Central memory CD4-positive, alpha-beta T cell (primary cell): ENCODE measurements around the gene RAP1GAP.
"Not testable (repeated sequence)": the region's sequence is repeated elsewhere in the genome, so short reads cannot be mapped to it uniquely, and the experiment has no call there.

Source experiments
- DNase-seq: peaks from one replicate; pipeline ENCODE4 v3.0.0; 2022

Gene RAP1GAP

DNA sequence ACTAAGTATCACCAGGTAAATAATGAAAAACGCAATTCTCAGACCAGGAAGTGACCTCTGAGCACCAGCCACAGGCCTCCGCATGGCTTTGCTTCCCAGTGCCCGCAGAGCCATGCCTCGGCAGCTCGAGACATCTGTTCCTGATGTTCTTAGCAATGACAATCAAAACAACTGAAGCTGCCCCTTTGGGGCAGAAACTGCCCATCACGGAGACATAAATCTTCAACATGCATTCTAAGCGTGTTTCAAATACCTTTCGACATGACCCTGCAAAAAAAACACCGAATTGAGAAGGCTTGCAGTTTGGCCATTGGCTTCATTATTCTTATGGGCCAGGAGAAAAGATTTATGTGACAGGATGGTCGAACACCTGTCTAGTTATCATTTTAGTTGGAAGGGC is 5.8 kb upstream of the RAP1GAP start:
- DNase-seq = no peak

DNA sequence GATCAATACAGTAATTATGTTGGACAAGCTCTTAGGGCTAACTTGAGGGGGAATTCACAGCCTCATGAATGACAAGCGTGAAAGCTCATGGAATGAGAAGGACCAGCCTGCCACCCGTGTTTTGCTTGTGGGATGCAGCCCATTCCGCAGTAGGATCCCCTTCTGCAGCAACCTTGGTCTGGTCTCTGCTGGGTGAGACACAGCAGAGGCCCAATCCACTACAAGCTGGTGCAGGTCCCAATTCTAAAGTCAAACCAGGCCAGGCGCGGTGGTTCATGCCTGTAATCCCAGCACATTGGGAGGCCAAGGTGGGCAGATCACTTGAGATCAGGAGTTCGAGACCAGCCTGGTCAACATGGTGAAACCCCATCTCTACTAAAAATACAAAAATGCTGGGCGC is 4.7 kb upstream of the RAP1GAP start:
- DNase-seq = not testable (repeated sequence)

DNA sequence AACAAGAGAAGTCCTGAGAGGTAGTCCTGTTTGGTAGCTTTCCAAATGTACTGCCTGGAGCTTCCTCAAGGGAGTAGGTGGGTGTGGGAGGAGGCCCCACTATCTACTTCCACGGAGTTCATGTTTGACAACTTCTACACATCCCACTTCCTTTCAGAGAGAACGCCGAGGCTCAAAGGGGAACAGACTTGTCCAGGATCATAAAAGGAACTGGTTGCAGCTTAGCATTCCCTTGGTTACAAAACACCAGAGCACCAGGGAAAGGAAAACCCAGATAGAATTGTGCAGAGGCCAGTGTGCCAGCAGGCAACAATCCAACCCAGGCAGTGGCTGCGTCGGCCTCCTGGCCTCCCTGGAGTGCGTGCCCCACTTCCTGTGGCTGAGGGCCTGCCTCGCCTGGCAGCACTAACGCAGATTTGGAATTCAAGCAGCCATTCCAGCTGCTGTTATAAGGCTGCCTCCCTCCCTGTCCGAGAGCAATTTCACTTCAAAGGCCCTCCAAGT is 4.2 kb upstream of the RAP1GAP start:
- DNase-seq = no peak

GRCh38 chr1:21672478-21673276 is 3.5 kb upstream of the RAP1GAP start:
- DNase-seq = no peak

- no peak for DNase-seq
Measured at GRCh38 chr1:21671915-21672314, 2.8 kb upstream of the RAP1GAP start.

DNA sequence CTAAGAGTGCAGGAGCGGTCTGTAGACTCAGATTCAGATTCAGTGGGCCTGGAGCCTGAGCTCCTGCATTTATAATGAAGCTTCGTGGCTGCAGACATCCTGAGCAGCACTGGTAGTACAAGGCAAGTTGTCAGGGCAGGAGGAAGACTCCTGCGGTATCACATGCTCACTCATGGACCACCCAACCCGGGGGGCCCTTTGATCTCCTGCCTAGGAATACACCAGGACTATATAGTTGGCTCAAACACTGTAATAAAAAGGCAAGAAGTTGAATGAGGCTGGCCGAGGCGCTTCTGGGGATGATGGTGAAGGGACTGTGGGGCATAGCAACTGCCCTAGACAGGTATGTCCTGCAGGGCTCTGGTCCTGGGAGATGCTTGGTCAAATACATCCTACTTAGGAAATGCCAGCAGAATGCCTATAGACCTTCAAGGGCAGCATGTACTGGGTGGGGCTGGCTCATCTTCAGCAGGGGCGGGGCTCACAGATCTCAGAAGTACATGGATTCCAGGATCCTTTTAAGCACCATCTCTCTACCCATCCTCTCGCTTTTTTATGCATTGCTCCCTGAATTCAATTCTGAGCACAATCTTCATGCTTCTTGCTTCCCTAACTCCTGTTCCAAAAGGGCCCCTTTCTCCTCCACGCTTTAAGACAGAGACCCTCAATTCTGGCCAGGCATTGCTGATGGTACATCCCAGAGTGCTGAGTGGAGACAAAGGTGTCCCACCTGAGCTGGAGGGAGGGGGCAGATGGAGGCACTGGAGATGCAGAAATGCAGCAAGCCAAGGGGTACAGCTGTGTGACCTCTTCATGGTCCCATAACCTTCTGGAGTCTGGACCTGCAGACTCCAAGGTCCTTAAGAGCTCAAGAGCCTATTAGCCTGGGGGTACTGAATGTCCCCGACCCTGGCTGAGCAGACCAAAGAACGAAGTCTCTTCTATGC is 2.1 kb upstream of the RAP1GAP start:
- no peak for DNase-seq

- DNase-seq = no peak
Measured at GRCh38 chr1:21670059-21670881, 1.1 kb upstream of the RAP1GAP start.

GRCh38 chr1:21668951-21669257 is 253 bp downstream of the RAP1GAP start:
- no peak for DNase-seq

GRCh38 chr1:21668232-21668950 is 766 bp downstream of the RAP1GAP start:
- DNase-seq = no peak

GRCh38 chr1:21667348-21668231 is 1.6 kb downstream of the RAP1GAP start:
- DNase-seq = no peak

DNA sequence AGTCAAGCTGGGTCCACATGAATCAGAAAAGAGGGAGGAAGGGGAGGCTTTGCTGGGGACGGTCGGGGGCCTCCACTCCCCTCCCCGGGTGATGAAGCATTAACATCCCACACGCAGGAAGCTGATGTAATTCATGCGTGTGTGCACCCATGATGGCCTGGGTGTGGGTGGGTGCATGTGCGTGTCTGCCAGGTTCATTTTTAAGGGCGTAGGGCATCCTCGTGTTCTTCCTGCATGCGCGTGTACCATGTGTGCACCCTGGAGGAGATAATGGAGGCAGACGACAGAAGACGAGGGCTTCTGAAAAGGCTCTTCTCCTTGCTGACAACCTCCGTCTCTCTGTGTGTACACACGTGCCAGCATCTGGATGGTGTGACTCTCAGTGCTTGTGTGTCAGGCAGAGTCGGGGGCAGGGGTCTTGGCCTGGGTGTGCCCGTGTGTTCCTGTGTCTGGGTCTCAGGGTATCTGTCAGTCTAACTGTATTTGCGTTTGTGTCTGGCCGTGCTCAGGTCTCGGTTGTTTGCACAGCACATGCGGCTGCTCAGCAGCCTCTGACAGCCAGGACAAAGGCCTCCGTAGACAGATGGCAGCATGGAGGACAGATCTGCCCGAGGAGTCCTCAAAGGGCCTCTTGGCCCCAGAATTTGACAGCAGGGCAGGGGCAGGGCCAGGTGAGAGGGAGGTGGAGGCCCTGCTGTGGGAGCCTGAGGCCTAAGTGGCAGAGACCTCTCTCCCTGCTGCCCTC is 2.4 kb downstream of the RAP1GAP start:
- no peak for DNase-seq

DNA sequence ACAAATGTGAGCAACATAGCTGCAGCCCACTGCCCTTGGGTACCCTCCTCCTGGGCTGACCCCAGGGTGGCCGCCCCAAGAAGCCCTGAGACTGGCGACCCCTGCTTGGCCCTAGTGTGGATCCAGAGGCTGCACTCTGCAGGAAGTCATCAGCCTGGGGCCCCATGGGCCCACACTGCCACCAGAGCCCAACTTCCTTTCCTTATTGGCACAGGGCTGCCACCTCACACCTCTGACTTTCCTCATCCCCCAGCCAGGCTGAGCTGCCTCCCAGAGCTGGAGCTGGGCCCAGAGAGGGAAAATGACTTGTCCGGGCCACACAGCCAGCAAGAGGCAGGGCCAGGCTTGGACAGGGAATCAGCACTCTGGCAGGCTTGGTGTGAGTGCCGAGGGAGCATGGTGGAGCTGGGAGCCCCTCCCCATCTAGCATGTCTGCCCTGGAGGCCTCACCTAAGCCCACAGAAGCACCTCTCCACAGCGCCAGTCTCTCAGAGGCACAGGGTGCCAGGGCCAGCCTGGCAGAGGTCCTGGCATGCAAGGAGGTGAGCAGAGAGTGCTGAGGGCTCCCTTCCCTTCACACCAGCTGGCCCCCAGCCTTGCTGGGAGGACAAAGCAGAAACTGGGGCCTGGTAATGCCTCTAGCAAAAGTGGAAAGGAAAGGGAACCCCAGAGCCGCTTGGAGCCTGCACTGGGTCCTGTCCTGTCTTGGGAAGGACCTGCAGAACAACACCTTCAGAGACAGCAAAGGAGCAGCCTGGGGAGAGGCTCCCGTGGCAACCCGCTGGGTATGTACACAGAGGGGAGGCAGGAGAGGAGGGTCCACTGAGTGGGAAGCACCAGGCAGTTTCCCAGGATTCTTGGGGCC is 3.2 kb downstream of the RAP1GAP start:
- DNase-seq = no peak

DNA sequence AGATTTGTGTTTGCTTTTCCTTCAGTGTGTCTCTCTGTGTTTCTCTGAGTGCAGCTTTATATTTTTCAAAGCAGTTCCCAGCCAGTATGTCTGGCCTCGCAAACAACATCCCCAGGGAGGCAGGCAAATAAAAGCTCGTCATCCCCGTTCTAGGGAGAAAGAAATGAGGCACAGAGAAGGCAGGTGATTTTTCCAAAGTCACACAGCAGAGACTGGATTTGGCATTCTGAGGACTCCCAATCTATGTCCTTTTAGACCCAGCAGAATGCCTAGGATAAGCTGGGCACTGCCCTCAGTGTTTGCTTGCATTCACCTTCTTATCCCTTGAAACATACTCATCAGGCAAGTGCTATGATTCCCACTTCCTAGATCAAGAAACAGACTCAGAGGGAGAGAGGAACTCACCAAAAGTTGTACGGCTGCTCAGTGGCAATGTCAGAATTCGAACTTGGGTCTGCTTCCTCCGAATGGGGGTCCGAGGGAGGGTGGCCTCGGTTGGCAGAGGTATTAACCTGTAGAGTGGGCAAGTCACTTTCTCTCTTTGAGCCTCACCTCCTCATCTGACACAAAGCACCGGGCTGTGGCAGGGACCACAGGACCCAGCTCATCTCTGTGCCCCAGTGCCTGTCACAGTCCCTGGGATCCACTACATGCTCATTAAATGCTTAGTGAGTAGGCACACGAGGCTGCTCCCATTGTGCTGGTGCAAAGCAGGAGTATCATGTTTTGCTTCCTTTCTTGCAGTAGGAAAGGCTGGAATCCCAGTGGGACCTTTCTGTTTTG is 4.2 kb downstream of the RAP1GAP start:
- DNase-seq = no peak

- DNase-seq = no peak
Measured at GRCh38 chr1:21663951-21664805, 5.0 kb downstream of the RAP1GAP start.

DNA sequence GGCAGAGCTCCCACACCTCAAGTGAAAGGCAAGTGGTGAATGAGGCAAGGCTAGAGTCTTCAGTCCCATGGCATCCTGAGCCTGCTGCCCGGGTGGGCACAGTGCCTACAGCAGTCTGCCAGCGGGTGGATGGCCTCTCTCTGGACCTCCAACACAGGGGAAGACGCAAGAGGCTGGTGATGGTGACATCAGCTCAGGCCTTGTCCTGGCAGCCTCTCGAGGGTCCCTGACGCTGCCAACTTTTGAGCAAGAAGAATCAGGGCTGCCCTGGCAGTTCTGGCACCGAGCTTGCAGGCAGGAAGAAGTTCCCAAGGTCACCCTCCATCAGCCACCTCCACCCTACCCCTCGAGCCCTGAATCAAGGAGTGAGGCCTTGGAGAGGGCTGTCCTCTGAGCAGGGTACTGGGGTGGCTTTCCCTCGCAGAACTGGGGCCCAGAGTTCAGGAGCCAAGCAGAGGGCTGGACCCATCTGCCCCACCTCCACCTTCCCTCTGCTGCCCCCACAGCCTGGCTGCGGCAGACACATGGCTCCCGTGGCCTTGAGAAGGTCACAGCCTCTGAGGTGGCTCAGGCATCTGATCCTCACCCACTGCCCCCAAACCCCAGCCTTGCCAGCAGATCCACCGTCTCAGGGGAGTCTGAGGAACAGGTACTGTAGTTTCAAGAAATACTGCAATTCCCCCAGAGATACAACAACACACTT is 5.8 kb downstream of the RAP1GAP start:
- DNase-seq = no peak

DNA sequence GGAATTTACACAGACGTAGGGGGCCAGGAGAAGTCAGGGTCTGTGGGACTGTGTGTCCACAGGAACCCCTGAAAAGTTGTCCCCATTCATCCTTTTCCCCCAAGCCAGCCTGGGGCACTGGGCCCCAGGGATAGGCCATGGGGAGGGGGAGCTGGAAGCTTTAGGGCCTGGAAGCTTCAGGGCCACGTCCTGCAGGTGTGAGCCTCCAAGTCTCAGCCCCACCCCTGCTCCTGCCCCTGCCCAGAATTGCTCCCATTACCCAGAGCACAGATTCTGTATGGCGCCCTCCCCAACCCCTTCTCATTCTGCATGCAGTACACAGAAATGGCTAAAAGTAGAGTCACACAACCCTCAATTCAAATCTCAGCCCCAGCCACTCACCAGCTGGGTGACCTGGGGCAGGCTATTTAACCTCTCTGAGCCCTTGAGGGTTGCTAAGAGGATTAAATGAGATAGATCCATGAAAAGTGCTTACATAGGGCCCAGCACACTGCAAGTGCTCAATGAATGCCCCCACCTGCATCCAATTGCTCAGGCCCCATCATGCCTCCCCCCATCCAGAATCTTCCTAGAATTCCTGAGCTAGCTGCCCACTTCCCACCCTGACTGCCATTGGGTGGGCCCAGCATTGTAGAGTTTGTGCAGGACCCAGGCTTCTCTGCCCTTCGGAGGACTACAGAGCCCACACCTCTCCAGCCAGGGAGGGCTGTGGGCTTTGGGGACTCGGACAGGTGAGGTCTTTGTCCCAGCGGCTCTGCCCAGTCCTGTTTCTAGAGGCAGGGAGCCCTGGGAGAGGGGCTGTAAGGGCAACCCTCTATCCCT is 6.5 kb downstream of the RAP1GAP start:
- no peak for DNase-seq
